HG03159 (cell line): ENCODE data around the gene RLN3.

Experiments used
- ATAC-seq: cut with Tn5 transposase; IDR thresholded peaks from one replicate; pipeline ENCODE4 v1.9.1; 2021; ENCODE audit warnings: mild to moderate bottlenecking, moderate library complexity; ENCODE audit not compliant: unreplicated experiment

The RLN3 gene

GRCh38 chr19:14053032-14053431 lies 25.1 kb downstream of the RLN3 start:
- ATAC-seq = no peak

GRCh38 chr19:14053500-14053899 lies 25.6 kb downstream of the RLN3 start:
- no peak for ATAC-seq

- no peak for ATAC-seq
These were observed 26.2 kb downstream of the RLN3 start for GRCh38 chr19:14054099-14054498.

GRCh38 chr19:14054721-14055120 lies 26.8 kb downstream of the RLN3 start:
- ATAC-seq = no peak

GRCh38 chr19:14055396-14055795 lies 27.4 kb downstream of the RLN3 start:
- ATAC-seq = no peak

- no peak for ATAC-seq
These were observed 28.2 kb downstream of the RLN3 start for GRCh38 chr19:14056069-14056666.

- ATAC-seq = no peak
These were observed 28.9 kb downstream of the RLN3 start for GRCh38 chr19:14056741-14057356.

GRCh38 chr19:14058182-14059092 lies 30.5 kb downstream of the RLN3 start:
- ATAC-seq = no peak

GRCh38 chr19:14059093-14059480 lies 31.1 kb downstream of the RLN3 start:
- ATAC-seq = no peak

- no peak for ATAC-seq
These were observed 31.8 kb downstream of the RLN3 start for GRCh38 chr19:14059652-14060155.

- no peak for ATAC-seq
These were observed 33.3 kb downstream of the RLN3 start for GRCh38 chr19:14061081-14061749.

GRCh38 chr19:14061751-14062557 lies 34.0 kb downstream of the RLN3 start, which contains the start of gene PALM3:
Gene PALM3 (minus strand): TSS chr19:14062076. CDS start chr19:14061980, 96 bp downstream.
- no peak for ATAC-seq

- ATAC-seq = no peak
These were observed 34.6 kb downstream of the RLN3 start for GRCh38 chr19:14062558-14062855.

- ATAC-seq = no peak
These were observed 35.2 kb downstream of the RLN3 start for GRCh38 chr19:14063105-14063504.

- no peak for ATAC-seq
These were observed 38.2 kb downstream of the RLN3 start for GRCh38 chr19:14066134-14066533.

GRCh38 chr19:14070268-14071050 lies 42.5 kb downstream of the RLN3 start:
- no peak for ATAC-seq

GRCh38 chr19:14072535-14073260 lies 44.8 kb downstream of the RLN3 start, which contains the start of gene MISP3:
Gene MISP3 (plus strand): TSS chr19:14072786. CDS start chr19:14073310, 524 bp downstream.
- ATAC-seq = no peak

GRCh38 chr19:14073261-14073924 lies 45.4 kb downstream of the RLN3 start:
- ATAC-seq = peak; percentile 49
